PFSK-1 (cell line): Measurements from ENCODE around the gene CPB2.

ENCODE experiments used
- POLR2AphosphoS5 ChIP-seq: IDR thresholded peaks from 2 replicates; pipeline ENCODE4 v1.6.1; 2012; ENCODE audit warnings: low read depth, mild to moderate bottlenecking, control low read depth, low read length, moderate library complexity
- REST ChIP-seq, 2 experiments: IDR thresholded peaks; 2 replicates each; pipeline versions ENCODE4 v1.6.1 to v1.8.0; 2011 to 2012; ENCODE audit warnings: low read depth in 2 of 2, low read length in 2 of 2, control low read depth in 1 of 2, inconsistent platforms in 1 of 2, mild to moderate bottlenecking in 1 of 2, moderate library complexity in 1 of 2; ENCODE audit not compliant: insufficient read depth in 1 of 2
- SIN3A ChIP-seq: IDR thresholded peaks from 2 replicates; pipeline ENCODE4 v1.6.1; 2012; ENCODE audit warnings: mild to moderate bottlenecking, low read length, moderate library complexity, borderline replicate concordance; ENCODE audit not compliant: insufficient read depth

GRCh38 chr13:46094478-46094877, 10.4 kb downstream of the CPB2 start:
- no peak for TF ChIP-seq SIN3A
- TF ChIP-seq REST (IDR thresholded peaks at IDR 0.05; ENCODE audit: insufficient read depth in 1 of 2, low read depth in 2 of 2, low read length in 2 of 2): no peak
- TF ChIP-seq POLR2AphosphoS5: no peak
